KMS-11 (cell line): ENCODE results near the gene NCK2.

Experiments used
- H2AFZ ChIP-seq: fragments of 200-600 bp; sonication (generic); 2 replicates; pipeline ENCODE4 v1.6.1; 2016; ENCODE audit warnings: antibody characterized with exemption, mixed run types, low read depth
- H3K27ac ChIP-seq: fragments of 200-600 bp; sonication (generic); 2 replicates; pipeline ENCODE4 v1.6.1; 2016; ENCODE audit warnings: mild to moderate bottlenecking, mixed run types
- H3K27me3 ChIP-seq: fragments of 200-600 bp; sonication (generic); 2 replicates; pipeline ENCODE4 v1.6.1; 2017; ENCODE audit warnings: mild to moderate bottlenecking, low read depth, mixed run types, moderate library complexity; ENCODE audit not compliant: insufficient read depth
- H3K36me3 ChIP-seq: fragments of 200-600 bp; sonication (generic); 2 replicates; pipeline ENCODE4 v1.6.1; 2017; ENCODE audit warnings: mild to moderate bottlenecking, mixed run types; ENCODE audit not compliant: insufficient read depth
- H3K4me1 ChIP-seq: fragments of 200-600 bp; sonication (generic); 2 replicates; pipeline ENCODE4 v1.6.1; 2016; ENCODE audit warnings: mild to moderate bottlenecking, low read depth, mixed run types; ENCODE audit not compliant: poor library complexity, severe bottlenecking
- H3K4me2 ChIP-seq: fragments of 200-600 bp; sonication (generic); 2 replicates; pipeline ENCODE4 v1.7.0; 2016; ENCODE audit warnings: mild to moderate bottlenecking, mixed run types
- H3K4me3 ChIP-seq: fragments of 200-600 bp; sonication (generic); IDR thresholded peaks from 2 replicates; pipeline ENCODE4 v1.6.1; 2017; ENCODE audit warnings: low read depth, low read length, mixed read lengths; ENCODE audit not compliant: insufficient read depth
- H3K79me2 ChIP-seq: fragments of 200-600 bp; sonication (generic); 2 replicates; pipeline ENCODE4 v1.6.1; 2016; ENCODE audit warnings: low read depth, mixed run types; ENCODE audit not compliant: insufficient read depth
- H3K9ac ChIP-seq: fragments of 200-600 bp; sonication (generic); 2 replicates; pipeline ENCODE4 v1.6.1; 2016; ENCODE audit warnings: mild to moderate bottlenecking, mixed run types
- H4K20me1 ChIP-seq: fragments of 200-600 bp; sonication (generic); 2 replicates; pipeline ENCODE4 v1.6.1; 2016; ENCODE audit warnings: mild to moderate bottlenecking, mixed run types; ENCODE audit not compliant: insufficient read depth
- TF ChIP-seq, protein P1 (sequence below): fragments of 200-600 bp; sonication (generic); conservative IDR thresholded peaks from 2 replicates; pipeline ENCODE4 v1.6.1; 2017; ENCODE audit warnings: low read depth, mild to moderate bottlenecking, antibody characterized with exemption, low read length, moderate library complexity, mixed read lengths

The NCK2 gene

DNA sequence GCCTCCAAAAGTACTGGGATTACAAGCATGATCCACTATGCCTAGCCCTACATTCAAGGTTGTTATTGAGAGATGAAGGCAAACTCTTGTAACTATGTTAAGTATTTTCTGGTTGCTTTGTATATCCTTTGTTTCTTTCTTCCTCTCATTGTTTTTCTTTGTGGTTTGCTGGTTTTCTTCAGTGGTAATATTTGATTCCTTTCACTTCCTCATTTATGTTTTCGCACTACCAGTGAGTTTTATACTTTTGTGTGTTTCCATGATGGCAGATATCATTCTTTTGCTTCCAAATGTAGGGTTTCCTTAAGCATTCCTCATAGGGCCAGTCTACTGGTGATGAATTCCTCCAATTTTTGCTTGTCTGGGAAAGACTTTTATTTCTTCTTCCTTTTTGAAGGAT is 90.2 kb downstream of the NCK2 start:
- no peaks in the 10 kb centered on the region for H3K4me1 ChIP-seq
- no peaks in the 10 kb centered on the region for H3K27me3 ChIP-seq
- no peaks in the 10 kb centered on the region for H3K36me3 ChIP-seq
- no peak overlapping the region for H2AFZ ChIP-seq
- H4K20me1 ChIP-seq: no peaks in the 10 kb centered on the region
- H3K79me2 ChIP-seq: peaks cover 20% of the 10 kb centered on the region; the same call in 1 of the 2 replicates
- TF ChIP-seq, protein P1, sequence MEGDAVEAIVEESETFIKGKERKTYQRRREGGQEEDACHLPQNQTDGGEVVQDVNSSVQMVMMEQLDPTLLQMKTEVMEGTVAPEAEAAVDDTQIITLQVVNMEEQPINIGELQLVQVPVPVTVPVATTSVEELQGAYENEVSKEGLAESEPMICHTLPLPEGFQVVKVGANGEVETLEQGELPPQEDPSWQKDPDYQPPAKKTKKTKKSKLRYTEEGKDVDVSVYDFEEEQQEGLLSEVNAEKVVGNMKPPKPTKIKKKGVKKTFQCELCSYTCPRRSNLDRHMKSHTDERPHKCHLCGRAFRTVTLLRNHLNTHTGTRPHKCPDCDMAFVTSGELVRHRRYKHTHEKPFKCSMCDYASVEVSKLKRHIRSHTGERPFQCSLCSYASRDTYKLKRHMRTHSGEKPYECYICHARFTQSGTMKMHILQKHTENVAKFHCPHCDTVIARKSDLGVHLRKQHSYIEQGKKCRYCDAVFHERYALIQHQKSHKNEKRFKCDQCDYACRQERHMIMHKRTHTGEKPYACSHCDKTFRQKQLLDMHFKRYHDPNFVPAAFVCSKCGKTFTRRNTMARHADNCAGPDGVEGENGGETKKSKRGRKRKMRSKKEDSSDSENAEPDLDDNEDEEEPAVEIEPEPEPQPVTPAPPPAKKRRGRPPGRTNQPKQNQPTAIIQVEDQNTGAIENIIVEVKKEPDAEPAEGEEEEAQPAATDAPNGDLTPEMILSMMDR: no peak
- H3K9ac ChIP-seq: no peak overlapping the region
- no peak overlapping the region for H3K4me2 ChIP-seq
- no peak overlapping the region for H3K27ac ChIP-seq
- H3K4me3 ChIP-seq: no peak overlapping the region

GRCh38 chr2:105836341-105836740 is 91.6 kb downstream of the NCK2 start:
- H3K4me3 ChIP-seq: no peak overlapping the region
- no peaks in the 10 kb centered on the region for H3K4me1 ChIP-seq
- H3K27me3 ChIP-seq: no peaks in the 10 kb centered on the region
- H3K4me2 ChIP-seq: no peak overlapping the region
- H3K9ac ChIP-seq: no peak overlapping the region
- H3K79me2 ChIP-seq: peaks cover 20% of the 10 kb centered on the region; the same call in 1 of the 2 replicates
- H3K36me3 ChIP-seq: no peaks in the 10 kb centered on the region
- no peaks in the 10 kb centered on the region for H4K20me1 ChIP-seq
- H2AFZ ChIP-seq: no peak overlapping the region
- no peak overlapping the region for H3K27ac ChIP-seq
- TF ChIP-seq, protein P1: no peak

DNA sequence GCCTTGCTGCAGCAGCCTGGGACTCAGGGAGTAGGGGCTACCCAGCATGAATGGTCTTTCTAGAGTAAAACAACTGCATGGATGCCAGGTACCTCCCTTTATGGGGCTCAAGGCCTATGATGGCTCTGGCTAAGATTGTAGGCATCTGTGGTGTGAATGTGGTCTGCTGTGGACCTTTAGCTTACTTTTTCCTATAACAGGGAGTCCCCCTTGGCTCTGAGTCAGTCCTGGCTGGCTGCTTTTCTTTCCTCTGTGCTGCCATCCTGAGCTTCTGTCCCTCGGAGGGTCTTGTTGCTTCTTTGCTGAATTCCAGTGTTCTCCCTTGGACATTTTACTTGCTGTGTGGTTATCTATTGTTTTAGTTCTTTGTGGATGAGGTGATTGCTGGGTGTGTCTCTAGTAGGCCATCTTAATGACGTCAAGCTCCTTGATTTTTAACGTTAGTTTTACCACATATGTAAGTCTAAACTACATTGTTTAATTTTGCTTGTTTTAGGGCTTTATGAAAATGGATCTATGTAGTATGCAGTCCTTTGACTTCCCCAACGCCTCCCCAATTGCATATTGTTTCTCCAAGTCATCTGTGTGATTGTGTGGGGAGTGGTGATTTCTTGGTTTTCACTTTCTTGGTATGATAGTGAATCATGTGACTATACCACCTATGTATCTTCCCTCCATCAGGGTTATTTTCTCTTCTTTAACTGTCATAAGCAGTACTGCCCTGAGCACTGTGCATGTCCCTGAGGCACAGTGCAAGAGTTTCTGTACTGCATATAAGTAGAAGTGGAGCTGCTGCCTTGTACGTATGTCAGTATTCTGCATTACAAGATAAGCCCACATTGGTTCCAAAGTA is 92.4 kb downstream of the NCK2 start:
- no peaks in the 10 kb centered on the region for H4K20me1 ChIP-seq
- H3K4me1 ChIP-seq: no peaks in the 10 kb centered on the region
- H2AFZ ChIP-seq: no peak overlapping the region
- no peak overlapping the region for H3K4me2 ChIP-seq
- no peak overlapping the region for H3K4me3 ChIP-seq
- peaks cover 20% of the 10 kb centered on the region; the same call in 1 of the 2 replicates for H3K79me2 ChIP-seq
- no peak overlapping the region for H3K9ac ChIP-seq
- H3K36me3 ChIP-seq: no peaks in the 10 kb centered on the region
- no peak overlapping the region for H3K27ac ChIP-seq
- H3K27me3 ChIP-seq: no peaks in the 10 kb centered on the region
- TF ChIP-seq, protein P1: no peak

DNA sequence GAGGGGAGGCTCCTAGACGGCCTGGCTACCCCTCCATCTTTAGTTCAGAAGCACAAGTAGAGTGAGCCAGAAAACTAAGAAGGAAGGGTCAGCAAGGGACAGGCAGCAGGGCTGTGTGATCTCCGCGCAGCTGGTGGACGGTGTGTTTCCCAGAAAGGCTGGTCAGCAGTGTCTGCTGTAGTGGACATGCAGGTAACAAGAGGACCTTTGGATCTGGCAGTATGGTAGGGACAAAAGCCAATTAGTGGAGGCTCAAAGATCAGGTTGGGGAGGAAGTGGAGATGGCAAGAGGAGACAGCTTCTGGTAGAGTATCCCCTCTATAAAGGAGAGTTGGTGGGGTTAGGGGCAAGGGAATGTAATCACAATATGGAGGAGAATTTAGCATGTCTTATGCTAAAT is 95.1 kb downstream of the NCK2 start:
- Histone ChIP-seq H3K36me3 (no peaks in the 10 kb centered on the region), H4K20me1 (no peaks in the 10 kb centered on the region), H3K9ac (no peak overlapping the region), H2AFZ (no peak overlapping the region), H3K4me2 (no peak overlapping the region), H3K27me3 (no peaks in the 10 kb centered on the region), H3K27ac (no peak overlapping the region), H3K4me3 (no peak overlapping the region), H3K79me2 (peaks cover 12% of the 10 kb centered on the region; the same call in 1 of the 2 replicates), H3K4me1 (no peaks in the 10 kb centered on the region)
- TF ChIP-seq, protein P1: no peak
